Spleen (tissue), 11 donors: Measurements from ENCODE around the gene SYNC. TPM values are rescaled to one million over a fixed set of nuclear protein-coding genes. Genes with fewer than 3 reads are reported as not detected.
"Not testable (repeated sequence)": the region's sequence is repeated elsewhere in the genome, so short reads cannot be mapped to it uniquely, and the experiment has no call there.

Source experiments
- DNase-seq: peaks from one replicate; pipeline ENCODE4 v3.0.0-alpha.2; 2020
- H3K27ac ChIP-seq, 8 donors: fragments of 200-600 bp; sonication (generic) in 7 of 8; 1 replicate in 4 of 8; 2 replicates in 4 of 8; pipeline versions ENCODE4 v1.5.0 to v1.8.0; 2016 to 2021; ENCODE audit warnings: inconsistent platforms in 4 of 8, mild to moderate bottlenecking in 4 of 8, moderate library complexity in 1 of 8
- H3K27me3 ChIP-seq, 7 donors: fragments of 200-600 bp; sonication (generic) in 6 of 7; replicated peaks in 1 of 7; 1 replicate in 4 of 7; 2 replicates in 3 of 7; pipeline versions ENCODE4 v1.5.0 to v1.8.0; 2016 to 2021; ENCODE audit warnings: inconsistent platforms in 3 of 7, mild to moderate bottlenecking in 1 of 7
- H3K36me3 ChIP-seq, 6 donors: fragments of 200-600 bp; sonication (generic) in 5 of 6; 1 replicate in 4 of 6; 2 replicates in 2 of 6; pipeline versions ENCODE4 v1.5.0 to v1.8.0; 2016 to 2021; ENCODE audit warnings: inconsistent platforms in 2 of 6
- H3K4me1 ChIP-seq, 6 donors: fragments of 200-600 bp; sonication (generic) in 5 of 6; 1 replicate in 3 of 6; 2 replicates in 3 of 6; pipeline versions ENCODE4 v1.5.0 to v1.8.0; 2016 to 2021; ENCODE audit warnings: inconsistent platforms in 3 of 6
- H3K4me3 ChIP-seq, 8 donors: fragments of 200-600 bp; sonication (generic) in 7 of 8; 1 replicate in 4 of 8; 2 replicates in 4 of 8; pipeline versions ENCODE4 v1.5.0 to v1.8.0; 2016 to 2021; ENCODE audit warnings: inconsistent platforms in 4 of 8, mild to moderate bottlenecking in 4 of 8, moderate library complexity in 2 of 8
- H3K9me3 ChIP-seq, 8 donors: fragments of 200-600 bp; sonication (generic) in 7 of 8; 1 replicate in 4 of 8; 2 replicates in 4 of 8; pipeline versions ENCODE4 v1.5.0 to v1.8.0; 2016 to 2021; ENCODE audit warnings: inconsistent platforms in 4 of 8
- CTCF ChIP-seq, 11 experiments: fragments of 200-600 bp in 7 of 11; fragments of 450-650 bp in 4 of 11; sonication (generic) in 4 of 11; IDR thresholded peaks in 8 of 11; conservative IDR thresholded peaks in 3 of 11; 1 replicate in 7 of 11; 2 replicates in 4 of 11; pipeline versions ENCODE4 v1.4.0 to v1.8.0; 2016 to 2021; ENCODE audit warnings: antibody characterized with exemption in 11 of 11, inconsistent platforms in 4 of 11, mild to moderate bottlenecking in 1 of 11
- POLR2A ChIP-seq, 3 donors: fragments of 450-650 bp; IDR thresholded peaks; one replicate each; pipeline ENCODE4 v1.5.1; 2017; ENCODE audit warnings: antibody characterized with exemption in 3 of 3, mild to moderate bottlenecking in 1 of 3
- POLR2AphosphoS5 ChIP-seq, 3 donors: sonication (generic); formaldehyde crosslinking; IDR thresholded peaks; one replicate each; pipeline ENCODE4 v1.5.1; 2017; ENCODE audit warnings: antibody characterized with exemption in 3 of 3
- WGBS, 5 donors: extraction: QIAGEN DNeasy Blood & Tissue Kit in 3 of 5; methylation state at CpG; one replicate each; pipeline versions ENCODE4 v1.1.5 to v1.1.7; 2013 to 2018; 5-methylcytosine and 5-hydroxymethylcytosine counted together
- intact Hi-C: fragments of 100-400 bp; cut with DNase I; formaldehyde crosslinking; loops from one replicate; pipeline ENCODE4 v1.15.0; 2023; ENCODE audit warnings: low total_unique reads
- polyA plus RNA-seq, 3 donors: library from polyadenylated mRNA; stranded (reverse); fragments of 200-250 nt; gene quantifications; one replicate each; pipeline ENCODE4 v1.2.1, GENCODE V29; 2013
- total RNA-seq, 7 donors: library from RNA; depleted of rRNA in 3 of 7; stranded (reverse); fragments of >200 nt in 3 of 7; fragmentation: NEBNext Ultra II Directional in 4 of 7; extraction: Animal tissue kit (Norgen Biotek cat#: 25700) in 4 of 7; gene quantifications; one replicate each; pipeline versions ENCODE4 v1.1.0 to v1.2.1, GENCODE V29; 2016 to 2021
- donor health status: healthy with polysubstance abuse.
- donor health status: DM: no; HTN: no; CAD: no; lungs with moderate emphysema.
- donor health status: DM: no; HTN: no; CAD: no.
- donor health status: Bipolar disorder and iron deficiency.
- donor health status: healthy.
- donor health status: DM: no; HTN: no; CAD: no.
- donor health status: DM: yes; HTN: yes; CAD: no.

The SYNC gene
- total and polyA plus RNA-seq, 10 donors, result 1.2 to 9.2 (median 5.6) TPM

GRCh38 chr1:32647308-32648134 lies 55.0 kb downstream of the SYNC start:
- intact Hi-C loops, result no loop called here
- TF ChIP-seq POLR2AphosphoS5 (IDR thresholded peaks at IDR 0.05), result no peak
- no peak for TF ChIP-seq CTCF (IDR thresholded peaks at IDR 0.05 in 8 of 11, conservative IDR thresholded peaks at IDR 0.05 in 3 of 11)
- no peak for TF ChIP-seq POLR2A (IDR thresholded peaks at IDR 0.05)
- no peak overlapping the region for H3K27ac ChIP-seq
- H3K36me3 ChIP-seq, result peaks cover 0 to 27% (median 0%) of the 10 kb centered on the region in 6 donors
- no peak overlapping the region for H3K4me3 ChIP-seq
- no peaks in the 10 kb centered on the region for H3K27me3 ChIP-seq
- peaks cover 18 to 58% (median 48%) of the 10 kb centered on the region in 6 donors for H3K4me1 ChIP-seq
- 71 to 91% (median 81%) methylated on average over 6 of the region's 6 CpGs for whole genome bisulfite sequencing, 5 donors
- DNase-seq, result no peak
- no peaks in the 10 kb centered on the region for H3K9me3 ChIP-seq

- intact Hi-C loops, result no loop called here
- WGBS, 5 donors, result 78 to 96% (median 80%) methylated on average over 4 of the region's 4 CpGs
- TF ChIP-seq POLR2A (IDR thresholded peaks at IDR 0.05), result no peak
- no peak for TF ChIP-seq CTCF (IDR thresholded peaks at IDR 0.05 in 8 of 11, conservative IDR thresholded peaks at IDR 0.05 in 3 of 11)
- no peak for TF ChIP-seq POLR2AphosphoS5 (IDR thresholded peaks at IDR 0.05)
- Histone ChIP-seq H3K4me3 (no peak overlapping the region), H3K36me3 (peaks cover 0 to 36% (median 0%) of the 10 kb centered on the region in 6 donors), H3K9me3 (no peaks in the 10 kb centered on the region), H3K4me1 (peaks cover 9 to 53% (median 30%) of the 10 kb centered on the region in 6 donors), H3K27me3 (no peaks in the 10 kb centered on the region), H3K27ac (no peak overlapping the region)
- no peak for DNase-seq
Measured at GRCh38 chr1:32644426-32644825, 58.1 kb downstream of the SYNC start.

- H3K4me1 ChIP-seq, result peaks cover 0 to 48% (median 10%) of the 10 kb centered on the region in 6 donors
- DNase-seq, intact Hi-C loops, H3K4me3 ChIP-seq, H3K9me3 ChIP-seq, H3K27me3 ChIP-seq: not testable (repeated sequence)
- WGBS, 5 donors, result 81 to 89% (median 85%) methylated on average over 7 to 8 of the region's 8 CpGs
- H3K27ac ChIP-seq, result peak overlapping the region in 1 of 8 donors; percentile 4
- peaks cover 0 to 55% (median 3%) of the 10 kb centered on the region in 6 donors for H3K36me3 ChIP-seq
Measured at GRCh38 chr1:32642292-32642827, 60.2 kb downstream of the SYNC start.

- H3K9me3 ChIP-seq, result no peaks in the 10 kb centered on the region
- no peak for DNase-seq
- peaks cover 0 to 31% (median 0%) of the 10 kb centered on the region in 6 donors for H3K4me1 ChIP-seq
- no peak overlapping the region for H3K4me3 ChIP-seq
- no peak overlapping the region for H3K27ac ChIP-seq
- intact Hi-C loops, result no loop called here
- 88 to 98% (median 96%) methylated on average over 1 of the region's 1 CpG for WGBS, 5 donors
- H3K36me3 ChIP-seq, result peaks cover 0 to 52% (median 4%) of the 10 kb centered on the region in 6 donors
- TF ChIP-seq POLR2A (IDR thresholded peaks at IDR 0.05) (no peak), CTCF (IDR thresholded peaks at IDR 0.05 in 8 of 11, conservative IDR thresholded peaks at IDR 0.05 in 3 of 11) (no peak), POLR2AphosphoS5 (IDR thresholded peaks at IDR 0.05) (no peak)
- no peaks in the 10 kb centered on the region for H3K27me3 ChIP-seq
Measured at GRCh38 chr1:32639489-32640075, 63.0 kb downstream of the SYNC start.
